Liver (tissue), 9 donors: ENCODE results near the gene SMYD3. TPM values are rescaled to one million over a fixed set of nuclear protein-coding genes. Genes with fewer than 3 reads are reported as not detected.

Source experiments
- DNase-seq: peaks from one replicate; pipeline ENCODE4 v3.0.0-alpha.2; 2017; ENCODE audit warnings: low spot score
- H3K27ac ChIP-seq, 2 donors: one replicate each; pipeline ENCODE4 v1.7.0; 2013; ENCODE audit warnings: inconsistent platforms in 2 of 2, low read length in 2 of 2, control low read depth in 1 of 2, low read depth in 1 of 2, mild to moderate bottlenecking in 1 of 2
- H3K27me3 ChIP-seq, 4 donors: one replicate each; pipeline versions ENCODE4 v1.6.1 to v1.7.0; 2013; ENCODE audit warnings: low read length in 3 of 4, inconsistent platforms in 1 of 4, mild to moderate bottlenecking in 1 of 4, moderate library complexity in 1 of 4; ENCODE audit not compliant: control insufficient read depth in 4 of 4, insufficient read depth in 4 of 4
- H3K36me3 ChIP-seq, 4 donors: one replicate each; pipeline versions ENCODE4 v1.6.1 to v1.7.0; 2013; ENCODE audit warnings: low read length in 3 of 4, mild to moderate bottlenecking in 3 of 4, low read depth in 1 of 4, moderate library complexity in 1 of 4; ENCODE audit not compliant: control insufficient read depth in 4 of 4, insufficient read depth in 3 of 4
- H3K4me1 ChIP-seq, 4 donors: one replicate each; pipeline versions ENCODE4 v1.6.1 to v1.7.0; 2013; ENCODE audit warnings: low read length in 3 of 4, mild to moderate bottlenecking in 3 of 4, moderate library complexity in 1 of 4; ENCODE audit not compliant: control insufficient read depth in 4 of 4, insufficient read depth in 4 of 4
- H3K4me3 ChIP-seq, 3 donors: one replicate each; pipeline versions ENCODE4 v1.6.1 to v1.7.0; 2013; ENCODE audit warnings: low read length in 3 of 3, control low read depth in 1 of 3, low read depth in 1 of 3, mild to moderate bottlenecking in 1 of 3
- H3K9ac ChIP-seq, 2 donors: one replicate each; pipeline ENCODE4 v1.7.0; 2013; ENCODE audit warnings: low read length in 2 of 2, mild to moderate bottlenecking in 2 of 2, moderate library complexity in 2 of 2, control low read depth in 1 of 2, low read depth in 1 of 2
- H3K9me3 ChIP-seq, 4 donors: one replicate each; pipeline versions ENCODE4 v1.6.1 to v1.7.0; 2013; ENCODE audit warnings: low read length in 3 of 4; ENCODE audit not compliant: control insufficient read depth in 4 of 4
- EGR1 ChIP-seq, 2 donors: IDR thresholded peaks; 2 replicates each; pipeline ENCODE4 v1.6.1; 2016 to 2018; ENCODE audit warnings: antibody characterized with exemption in 2 of 2, low read depth in 2 of 2
- FOXA1 ChIP-seq: IDR thresholded peaks from 2 replicates; pipeline ENCODE4 v1.6.1; 2016; ENCODE audit warnings: antibody characterized with exemption
- FOXA2 ChIP-seq: IDR thresholded peaks from 2 replicates; pipeline ENCODE4 v1.6.1; 2016; ENCODE audit warnings: antibody characterized with exemption
- GABPA ChIP-seq, 2 donors: IDR thresholded peaks in 1 of 2; conservative IDR thresholded peaks in 1 of 2; 2 replicates each; pipeline ENCODE4 v1.6.1; 2016; ENCODE audit warnings: antibody characterized with exemption in 2 of 2, mild to moderate bottlenecking in 1 of 2, moderate library complexity in 1 of 2
- HNF4A ChIP-seq, 2 donors: conservative IDR thresholded peaks; 2 replicates each; pipeline ENCODE4 v1.6.1; 2016; ENCODE audit warnings: antibody characterized with exemption in 2 of 2, mild to moderate bottlenecking in 2 of 2
- HNF4G ChIP-seq: IDR thresholded peaks from 2 replicates; pipeline ENCODE4 v1.6.1; 2016; ENCODE audit warnings: antibody characterized with exemption
- JUND ChIP-seq, 2 donors: IDR thresholded peaks; 2 replicates each; pipeline ENCODE4 v1.6.1; 2016; ENCODE audit warnings: antibody characterized with exemption in 2 of 2
- NR2F2 ChIP-seq: IDR thresholded peaks from 2 replicates; pipeline ENCODE4 v1.6.1; 2016; ENCODE audit warnings: antibody characterized with exemption
- RAD21 ChIP-seq, 2 donors: IDR thresholded peaks; 2 replicates each; pipeline ENCODE4 v1.6.1; 2016; ENCODE audit warnings: antibody characterized with exemption in 2 of 2, mild to moderate bottlenecking in 2 of 2
- RXRA ChIP-seq, 2 donors: IDR thresholded peaks; 2 replicates each; pipeline ENCODE4 v1.6.1; 2017 to 2018; ENCODE audit warnings: antibody characterized with exemption in 2 of 2, mild to moderate bottlenecking in 1 of 2
- SP1 ChIP-seq: IDR thresholded peaks from 2 replicates; pipeline ENCODE4 v1.6.1; 2018; ENCODE audit warnings: antibody characterized with exemption, mild to moderate bottlenecking
- TAF1 ChIP-seq: conservative IDR thresholded peaks from 2 replicates; pipeline ENCODE4 v1.6.1; 2016; ENCODE audit warnings: antibody characterized with exemption, mild to moderate bottlenecking
- YY1 ChIP-seq: IDR thresholded peaks from 2 replicates; pipeline ENCODE4 v1.6.1; 2016; ENCODE audit warnings: antibody characterized with exemption, mild to moderate bottlenecking
- WGBS: extraction: QIAGEN DNeasy Blood & Tissue Kit; methylation state at CpG from one replicate; pipeline ENCODE4 v1.1.7; 2013; 5-methylcytosine and 5-hydroxymethylcytosine counted together
- polyA plus RNA-seq, 2 donors: library from polyadenylated mRNA; stranded (reverse) in 1 of 2; unstranded in 1 of 2; fragments of 200-250 nt in 1 of 2; fragments of >200 nt in 1 of 2; fragmentation: Nextera tagmentation in 1 of 2; extraction: Ambion mirVana in 1 of 2; gene quantifications; one replicate each; pipeline versions ENCODE4 v1.2.1 to v1.2.3, GENCODE V29; 2013 to 2015
- total RNA-seq, 2 donors: library from RNA; depleted of rRNA; stranded (reverse); fragments of >200 nt; gene quantifications; one replicate each; pipeline ENCODE4 v1.2.3, GENCODE V29; 2014
- TF ChIP-seq, protein P1 (sequence below): fragments of 150-350 bp; IDR thresholded peaks from 2 replicates; pipeline ENCODE4 v1.5.1; 2017; ENCODE audit warnings: improper control_type of control experiment, low read depth, low read length; ENCODE audit not compliant: missing input control
- TF ChIP-seq, protein P2 (sequence below): IDR thresholded peaks from 2 replicates; pipeline ENCODE4 v1.6.1; 2016; ENCODE audit warnings: antibody characterized with exemption
- TF ChIP-seq, protein P3 (sequence below): IDR thresholded peaks from 2 replicates; pipeline ENCODE4 v1.6.1; 2016; ENCODE audit warnings: antibody characterized with exemption
- TF ChIP-seq, protein P4 (sequence below): IDR thresholded peaks from 2 replicates; pipeline ENCODE4 v1.6.1; 2016; ENCODE audit warnings: antibody characterized with exemption, mild to moderate bottlenecking
- TF ChIP-seq, protein P5 (sequence below): IDR thresholded peaks from 2 replicates; pipeline ENCODE4 v1.6.1; 2016; ENCODE audit warnings: antibody characterized with exemption
- donor health status: healthy.
- donor health status: healthy.
- donor health status: healthy.
- donor health status: healthy.
- donor health status: healthy.

Gene SMYD3
- total and polyA plus RNA-seq, 4 donors = 3.1 to 9.1 (median 8.0) TPM

DNA sequence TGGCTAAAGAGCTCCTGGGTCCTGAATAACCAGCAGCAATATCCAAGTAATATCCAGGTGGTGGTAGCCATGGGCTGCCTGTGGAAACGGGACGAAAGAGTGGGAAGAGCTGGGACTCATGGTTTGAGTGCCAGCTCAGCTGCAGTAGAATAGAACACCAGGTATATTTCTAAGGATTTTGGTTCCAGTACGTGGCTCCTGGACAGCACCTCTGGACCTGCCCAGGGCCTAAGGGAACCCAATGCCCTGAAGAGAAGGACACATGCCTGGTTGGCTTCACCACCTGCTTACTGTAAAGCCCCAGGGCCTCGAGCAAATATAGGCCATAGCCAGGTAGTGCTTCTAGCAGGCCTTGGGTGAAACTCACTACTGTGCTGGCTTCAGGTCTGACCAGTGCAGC is 785.6 kb downstream of the SMYD3 start:
- WGBS = 86% methylated on average over 4 of the region's 4 CpGs
- Histone ChIP-seq H3K36me3 (no peaks in the 10 kb centered on the region), H3K27ac (no peak overlapping the region), H3K4me1 (no peaks in the 10 kb centered on the region), H3K27me3 (no peaks in the 10 kb centered on the region), H3K9ac (no peak overlapping the region), H3K9me3 (no peaks in the 10 kb centered on the region), H3K4me3 (no peak overlapping the region)
- DNase-seq = no peak
- TF ChIP-seq FOXA2 (no peak), RXRA (IDR thresholded peaks at IDR 0.05) (no peak), SP1 (no peak), HNF4A (conservative IDR thresholded peaks at IDR 0.05) (no peak), EGR1 (IDR thresholded peaks at IDR 0.05; ENCODE audit: low read depth in 2 of 2) (no peak), TAF1 (no peak), JUND (IDR thresholded peaks at IDR 0.05) (no peak), NR2F2 (no peak), RAD21 (IDR thresholded peaks at IDR 0.05) (no peak), GABPA (IDR thresholded peaks at IDR 0.05 in 1 of 2, conservative IDR thresholded peaks at IDR 0.05 in 1 of 2) (no peak), YY1 (no peak), HNF4G (no peak), FOXA1 (no peak)
- TF ChIP-seq, protein P1, sequence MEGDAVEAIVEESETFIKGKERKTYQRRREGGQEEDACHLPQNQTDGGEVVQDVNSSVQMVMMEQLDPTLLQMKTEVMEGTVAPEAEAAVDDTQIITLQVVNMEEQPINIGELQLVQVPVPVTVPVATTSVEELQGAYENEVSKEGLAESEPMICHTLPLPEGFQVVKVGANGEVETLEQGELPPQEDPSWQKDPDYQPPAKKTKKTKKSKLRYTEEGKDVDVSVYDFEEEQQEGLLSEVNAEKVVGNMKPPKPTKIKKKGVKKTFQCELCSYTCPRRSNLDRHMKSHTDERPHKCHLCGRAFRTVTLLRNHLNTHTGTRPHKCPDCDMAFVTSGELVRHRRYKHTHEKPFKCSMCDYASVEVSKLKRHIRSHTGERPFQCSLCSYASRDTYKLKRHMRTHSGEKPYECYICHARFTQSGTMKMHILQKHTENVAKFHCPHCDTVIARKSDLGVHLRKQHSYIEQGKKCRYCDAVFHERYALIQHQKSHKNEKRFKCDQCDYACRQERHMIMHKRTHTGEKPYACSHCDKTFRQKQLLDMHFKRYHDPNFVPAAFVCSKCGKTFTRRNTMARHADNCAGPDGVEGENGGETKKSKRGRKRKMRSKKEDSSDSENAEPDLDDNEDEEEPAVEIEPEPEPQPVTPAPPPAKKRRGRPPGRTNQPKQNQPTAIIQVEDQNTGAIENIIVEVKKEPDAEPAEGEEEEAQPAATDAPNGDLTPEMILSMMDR = no peak
- TF ChIP-seq, protein P2, sequence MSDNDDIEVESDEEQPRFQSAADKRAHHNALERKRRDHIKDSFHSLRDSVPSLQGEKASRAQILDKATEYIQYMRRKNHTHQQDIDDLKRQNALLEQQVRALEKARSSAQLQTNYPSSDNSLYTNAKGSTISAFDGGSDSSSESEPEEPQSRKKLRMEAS = no peak
- TF ChIP-seq, protein P3, sequence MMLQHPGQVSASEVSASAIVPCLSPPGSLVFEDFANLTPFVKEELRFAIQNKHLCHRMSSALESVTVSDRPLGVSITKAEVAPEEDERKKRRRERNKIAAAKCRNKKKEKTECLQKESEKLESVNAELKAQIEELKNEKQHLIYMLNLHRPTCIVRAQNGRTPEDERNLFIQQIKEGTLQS = no peak
- TF ChIP-seq, protein P4, sequence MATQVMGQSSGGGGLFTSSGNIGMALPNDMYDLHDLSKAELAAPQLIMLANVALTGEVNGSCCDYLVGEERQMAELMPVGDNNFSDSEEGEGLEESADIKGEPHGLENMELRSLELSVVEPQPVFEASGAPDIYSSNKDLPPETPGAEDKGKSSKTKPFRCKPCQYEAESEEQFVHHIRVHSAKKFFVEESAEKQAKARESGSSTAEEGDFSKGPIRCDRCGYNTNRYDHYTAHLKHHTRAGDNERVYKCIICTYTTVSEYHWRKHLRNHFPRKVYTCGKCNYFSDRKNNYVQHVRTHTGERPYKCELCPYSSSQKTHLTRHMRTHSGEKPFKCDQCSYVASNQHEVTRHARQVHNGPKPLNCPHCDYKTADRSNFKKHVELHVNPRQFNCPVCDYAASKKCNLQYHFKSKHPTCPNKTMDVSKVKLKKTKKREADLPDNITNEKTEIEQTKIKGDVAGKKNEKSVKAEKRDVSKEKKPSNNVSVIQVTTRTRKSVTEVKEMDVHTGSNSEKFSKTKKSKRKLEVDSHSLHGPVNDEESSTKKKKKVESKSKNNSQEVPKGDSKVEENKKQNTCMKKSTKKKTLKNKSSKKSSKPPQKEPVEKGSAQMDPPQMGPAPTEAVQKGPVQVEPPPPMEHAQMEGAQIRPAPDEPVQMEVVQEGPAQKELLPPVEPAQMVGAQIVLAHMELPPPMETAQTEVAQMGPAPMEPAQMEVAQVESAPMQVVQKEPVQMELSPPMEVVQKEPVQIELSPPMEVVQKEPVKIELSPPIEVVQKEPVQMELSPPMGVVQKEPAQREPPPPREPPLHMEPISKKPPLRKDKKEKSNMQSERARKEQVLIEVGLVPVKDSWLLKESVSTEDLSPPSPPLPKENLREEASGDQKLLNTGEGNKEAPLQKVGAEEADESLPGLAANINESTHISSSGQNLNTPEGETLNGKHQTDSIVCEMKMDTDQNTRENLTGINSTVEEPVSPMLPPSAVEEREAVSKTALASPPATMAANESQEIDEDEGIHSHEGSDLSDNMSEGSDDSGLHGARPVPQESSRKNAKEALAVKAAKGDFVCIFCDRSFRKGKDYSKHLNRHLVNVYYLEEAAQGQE = no peak
- TF ChIP-seq, protein P5, sequence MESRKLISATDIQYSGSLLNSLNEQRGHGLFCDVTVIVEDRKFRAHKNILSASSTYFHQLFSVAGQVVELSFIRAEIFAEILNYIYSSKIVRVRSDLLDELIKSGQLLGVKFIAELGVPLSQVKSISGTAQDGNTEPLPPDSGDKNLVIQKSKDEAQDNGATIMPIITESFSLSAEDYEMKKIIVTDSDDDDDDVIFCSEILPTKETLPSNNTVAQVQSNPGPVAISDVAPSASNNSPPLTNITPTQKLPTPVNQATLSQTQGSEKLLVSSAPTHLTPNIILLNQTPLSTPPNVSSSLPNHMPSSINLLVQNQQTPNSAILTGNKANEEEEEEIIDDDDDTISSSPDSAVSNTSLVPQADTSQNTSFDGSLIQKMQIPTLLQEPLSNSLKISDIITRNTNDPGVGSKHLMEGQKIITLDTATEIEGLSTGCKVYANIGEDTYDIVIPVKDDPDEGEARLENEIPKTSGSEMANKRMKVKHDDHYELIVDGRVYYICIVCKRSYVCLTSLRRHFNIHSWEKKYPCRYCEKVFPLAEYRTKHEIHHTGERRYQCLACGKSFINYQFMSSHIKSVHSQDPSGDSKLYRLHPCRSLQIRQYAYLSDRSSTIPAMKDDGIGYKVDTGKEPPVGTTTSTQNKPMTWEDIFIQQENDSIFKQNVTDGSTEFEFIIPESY = no peak
